ENCODE data around the gene CCDC177.

DNA sequence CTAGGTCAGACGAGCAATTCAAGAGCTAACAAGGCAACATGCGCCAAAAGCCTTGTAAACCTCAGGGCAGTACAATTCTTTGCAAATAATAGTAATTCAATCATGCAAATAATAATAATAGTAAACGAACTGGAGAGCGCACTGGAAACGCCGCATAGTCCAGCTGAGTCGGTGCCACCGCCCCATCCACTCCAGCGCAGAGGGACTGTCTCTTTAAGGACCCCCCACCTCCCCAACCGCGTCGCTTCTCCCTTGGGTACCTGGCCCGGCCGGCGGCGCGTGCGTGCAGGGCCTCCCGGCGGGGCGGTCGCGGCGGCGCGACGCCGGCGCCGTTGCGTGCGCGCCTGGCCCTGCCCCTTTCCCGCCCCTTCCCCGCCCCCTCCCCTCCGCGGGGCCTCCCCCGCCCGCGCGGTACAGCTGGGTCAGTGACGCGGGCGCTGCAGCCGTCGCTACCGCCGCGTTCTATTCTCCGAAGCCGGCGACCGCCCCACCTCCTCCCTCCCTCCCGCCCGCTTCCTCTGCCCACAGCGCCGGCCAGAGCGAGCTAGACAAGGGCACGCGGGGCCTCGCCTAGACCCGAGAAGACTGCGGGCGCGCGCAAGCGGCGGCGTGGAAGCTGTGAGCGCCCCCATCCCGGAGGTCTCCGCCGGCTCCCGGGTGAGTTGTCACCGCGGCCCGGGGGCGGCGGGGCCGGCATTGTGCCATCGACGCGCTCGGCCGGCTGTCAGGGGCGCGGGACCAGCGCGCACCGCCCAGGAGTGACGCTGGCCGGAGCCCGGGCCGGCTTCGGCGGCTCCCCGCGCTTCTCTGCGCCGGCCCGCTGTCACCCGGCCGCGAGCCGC is 36.7 kb upstream of the CCDC177 start, which contains the start of gene SUSD6:
- TF ChIP-seq, protein P1, sequence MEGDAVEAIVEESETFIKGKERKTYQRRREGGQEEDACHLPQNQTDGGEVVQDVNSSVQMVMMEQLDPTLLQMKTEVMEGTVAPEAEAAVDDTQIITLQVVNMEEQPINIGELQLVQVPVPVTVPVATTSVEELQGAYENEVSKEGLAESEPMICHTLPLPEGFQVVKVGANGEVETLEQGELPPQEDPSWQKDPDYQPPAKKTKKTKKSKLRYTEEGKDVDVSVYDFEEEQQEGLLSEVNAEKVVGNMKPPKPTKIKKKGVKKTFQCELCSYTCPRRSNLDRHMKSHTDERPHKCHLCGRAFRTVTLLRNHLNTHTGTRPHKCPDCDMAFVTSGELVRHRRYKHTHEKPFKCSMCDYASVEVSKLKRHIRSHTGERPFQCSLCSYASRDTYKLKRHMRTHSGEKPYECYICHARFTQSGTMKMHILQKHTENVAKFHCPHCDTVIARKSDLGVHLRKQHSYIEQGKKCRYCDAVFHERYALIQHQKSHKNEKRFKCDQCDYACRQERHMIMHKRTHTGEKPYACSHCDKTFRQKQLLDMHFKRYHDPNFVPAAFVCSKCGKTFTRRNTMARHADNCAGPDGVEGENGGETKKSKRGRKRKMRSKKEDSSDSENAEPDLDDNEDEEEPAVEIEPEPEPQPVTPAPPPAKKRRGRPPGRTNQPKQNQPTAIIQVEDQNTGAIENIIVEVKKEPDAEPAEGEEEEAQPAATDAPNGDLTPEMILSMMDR (IDR thresholded peaks at IDR 0.05; ENCODE audit: low read depth, low read length, missing input control): no peak
- TF ChIP-seq TAF1 (conservative IDR thresholded peaks at IDR 0.05): no peak
- TF ChIP-seq, protein P2, sequence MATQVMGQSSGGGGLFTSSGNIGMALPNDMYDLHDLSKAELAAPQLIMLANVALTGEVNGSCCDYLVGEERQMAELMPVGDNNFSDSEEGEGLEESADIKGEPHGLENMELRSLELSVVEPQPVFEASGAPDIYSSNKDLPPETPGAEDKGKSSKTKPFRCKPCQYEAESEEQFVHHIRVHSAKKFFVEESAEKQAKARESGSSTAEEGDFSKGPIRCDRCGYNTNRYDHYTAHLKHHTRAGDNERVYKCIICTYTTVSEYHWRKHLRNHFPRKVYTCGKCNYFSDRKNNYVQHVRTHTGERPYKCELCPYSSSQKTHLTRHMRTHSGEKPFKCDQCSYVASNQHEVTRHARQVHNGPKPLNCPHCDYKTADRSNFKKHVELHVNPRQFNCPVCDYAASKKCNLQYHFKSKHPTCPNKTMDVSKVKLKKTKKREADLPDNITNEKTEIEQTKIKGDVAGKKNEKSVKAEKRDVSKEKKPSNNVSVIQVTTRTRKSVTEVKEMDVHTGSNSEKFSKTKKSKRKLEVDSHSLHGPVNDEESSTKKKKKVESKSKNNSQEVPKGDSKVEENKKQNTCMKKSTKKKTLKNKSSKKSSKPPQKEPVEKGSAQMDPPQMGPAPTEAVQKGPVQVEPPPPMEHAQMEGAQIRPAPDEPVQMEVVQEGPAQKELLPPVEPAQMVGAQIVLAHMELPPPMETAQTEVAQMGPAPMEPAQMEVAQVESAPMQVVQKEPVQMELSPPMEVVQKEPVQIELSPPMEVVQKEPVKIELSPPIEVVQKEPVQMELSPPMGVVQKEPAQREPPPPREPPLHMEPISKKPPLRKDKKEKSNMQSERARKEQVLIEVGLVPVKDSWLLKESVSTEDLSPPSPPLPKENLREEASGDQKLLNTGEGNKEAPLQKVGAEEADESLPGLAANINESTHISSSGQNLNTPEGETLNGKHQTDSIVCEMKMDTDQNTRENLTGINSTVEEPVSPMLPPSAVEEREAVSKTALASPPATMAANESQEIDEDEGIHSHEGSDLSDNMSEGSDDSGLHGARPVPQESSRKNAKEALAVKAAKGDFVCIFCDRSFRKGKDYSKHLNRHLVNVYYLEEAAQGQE (IDR thresholded peaks at IDR 0.05): peak; percentile 46
- TF ChIP-seq, protein P3, sequence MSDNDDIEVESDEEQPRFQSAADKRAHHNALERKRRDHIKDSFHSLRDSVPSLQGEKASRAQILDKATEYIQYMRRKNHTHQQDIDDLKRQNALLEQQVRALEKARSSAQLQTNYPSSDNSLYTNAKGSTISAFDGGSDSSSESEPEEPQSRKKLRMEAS (IDR thresholded peaks at IDR 0.05): peak; percentile 71
- TF ChIP-seq RAD21 (IDR thresholded peaks at IDR 0.05): no peak
- no peak for TF ChIP-seq HNF4A (conservative IDR thresholded peaks at IDR 0.05)
- TF ChIP-seq SP1 (IDR thresholded peaks at IDR 0.05): no peak
- TF ChIP-seq RXRA (IDR thresholded peaks at IDR 0.05): no peak
- TF ChIP-seq YY1 (IDR thresholded peaks at IDR 0.05): no peak
- TF ChIP-seq FOXA1 (IDR thresholded peaks at IDR 0.05): no peak
- no peak for TF ChIP-seq EGR1 (IDR thresholded peaks at IDR 0.05; ENCODE audit: low read depth in 2 of 2)
- no peak for TF ChIP-seq JUND (IDR thresholded peaks at IDR 0.05)
- TF ChIP-seq HNF4G (IDR thresholded peaks at IDR 0.05): no peak
